K562 (cell line): ENCODE data around the gene MANEAL. TPM values are rescaled to one million over a fixed set of nuclear protein-coding genes. Genes with fewer than 3 reads are reported as not detected.
A peak's percentile ranks its signal among the peaks of the same experiment; 100 is the strongest.

Experiments used
- BRD9 ChIP-seq: fragments of 450-650 bp; IDR thresholded peaks from 2 replicates; pipeline ENCODE4 v1.6.1; 2018; ENCODE audit warnings: low read depth; ENCODE audit not compliant: partially characterized antibody
- KLF16 ChIP-seq: IDR thresholded peaks from 2 replicates; pipeline ENCODE4 v1.6.1; 2016; ENCODE audit warnings: antibody characterized with exemption
- PPARD ChIP-seq: fragments of 250-450 bp; sonication (Bioruptor Pico); IDR thresholded peaks from 2 replicates; pipeline ENCODE4 v1.8.0; 2022; ENCODE audit warnings: inconsistent platforms, mild to moderate bottlenecking, moderate library complexity
- PRMT5 ChIP-seq: sonication (generic); formaldehyde crosslinking; IDR thresholded peaks from 2 replicates; pipeline ENCODE4 v1.5.0; 2020; ENCODE audit warnings: missing genetic modification reagents
- RUNX1 ChIP-seq: sonication (generic); IDR thresholded peaks from 2 replicates; pipeline ENCODE4 v1.6.1; 2016; ENCODE audit warnings: antibody characterized with exemption, low read depth
- TFAM ChIP-seq: fragments of 250-450 bp; sonication (Bioruptor Pico); conservative IDR thresholded peaks from 2 replicates; pipeline ENCODE4 v1.5.0; 2021; ENCODE audit warnings: mild to moderate bottlenecking, moderate library complexity
- ZEB2 ChIP-seq: fragments of 450-650 bp; IDR thresholded peaks from 2 replicates; pipeline ENCODE4 v1.6.1; 2016
- ZKSCAN1 ChIP-seq: fragments of 150-350 bp; IDR thresholded peaks from 2 replicates; pipeline ENCODE4 v1.6.1; 2016; ENCODE audit warnings: low read depth, low read length
- ZKSCAN8 ChIP-seq: fragments of 200-800 bp; sonication (Bioruptor generic); IDR thresholded peaks from 2 replicates; pipeline ENCODE4 v1.6.1; 2016; ENCODE audit warnings: missing genetic modification characterization, missing compliant biosample characterization
- ZNF12 ChIP-seq: sonication (generic); formaldehyde crosslinking; IDR thresholded peaks from 2 replicates; pipeline ENCODE4 v1.4.0; 2020; ENCODE audit warnings: mild to moderate bottlenecking, missing genetic modification reagents
- polyA plus RNA-seq, 8 experiments: library from polyadenylated mRNA; depleted of rRNA in 4 of 8; stranded (reverse) in 5 of 8; unstranded in 3 of 8; fragments of >200 nt; fragmentation: Nextera tagmentation in 2 of 8; fragmentation: Illumina TruSeq in 1 of 8; extraction: Ambion mirVana in 2 of 8; extraction: Trizol in 1 of 8; gene quantifications; 2 replicates each; pipeline versions ENCODE4 v1.2.1 to v1.2.3, GENCODE V29; 2011 to 2014; ENCODE audit warnings: inconsistent platforms in 1 of 8, missing spikeins in 1 of 8
- total RNA-seq, 7 experiments: library from RNA; depleted of rRNA in 6 of 7; stranded (reverse); fragments of >200 nt in 6 of 7; fragmentation: Illumina TruSeq in 2 of 7; extraction: Trizol in 2 of 7; gene quantifications; 2 replicates each; pipeline versions ENCODE4 v1.2.1 to v1.2.3, GENCODE V29; 2011 to 2021; ENCODE audit warnings: low replicate concordance in 1 of 7
- TF ChIP-seq, protein P1 (sequence below), 2 experiments: fragments of 450-650 bp; IDR thresholded peaks; 2 replicates each; pipeline ENCODE4 v1.6.1; 2016; ENCODE audit warnings: mild to moderate bottlenecking in 2 of 2, borderline replicate concordance in 1 of 2, low read depth in 1 of 2, moderate library complexity in 1 of 2
- TF ChIP-seq, protein P2 (sequence below), 2 experiments: fragments of 250-450 bp in 1 of 2; fragments of 450-650 bp in 1 of 2; sonication (Bioruptor Pico) in 1 of 2; IDR thresholded peaks; 2 replicates each; pipeline versions ENCODE4 v1.6.1 to v1.8.0; 2016 to 2021; ENCODE audit warnings: mild to moderate bottlenecking in 2 of 2, moderate library complexity in 2 of 2, missing compliant biosample characterization in 1 of 2, missing genetic modification characterization in 1 of 2
- TF ChIP-seq, protein P3 (sequence below): fragments of 250-450 bp; sonication (Bioruptor Pico); IDR thresholded peaks from 2 replicates; pipeline ENCODE4 v1.9.0; 2021; ENCODE audit warnings: mild to moderate bottlenecking, inconsistent platforms
- TF ChIP-seq, protein P4 (sequence below): fragments of 200-800 bp; sonication (Bioruptor generic); IDR thresholded peaks from 2 replicates; pipeline ENCODE4 v1.6.1; 2017; ENCODE audit warnings: missing genetic modification characterization, missing compliant biosample characterization

MANEAL gene
- total and polyA plus RNA-seq, 9 of the 15 experiments (the other 6 are each of a cell fraction or from before 2014, with no cell fraction given) = 0.37 to 3.2 (median 1.2) TPM

DNA sequence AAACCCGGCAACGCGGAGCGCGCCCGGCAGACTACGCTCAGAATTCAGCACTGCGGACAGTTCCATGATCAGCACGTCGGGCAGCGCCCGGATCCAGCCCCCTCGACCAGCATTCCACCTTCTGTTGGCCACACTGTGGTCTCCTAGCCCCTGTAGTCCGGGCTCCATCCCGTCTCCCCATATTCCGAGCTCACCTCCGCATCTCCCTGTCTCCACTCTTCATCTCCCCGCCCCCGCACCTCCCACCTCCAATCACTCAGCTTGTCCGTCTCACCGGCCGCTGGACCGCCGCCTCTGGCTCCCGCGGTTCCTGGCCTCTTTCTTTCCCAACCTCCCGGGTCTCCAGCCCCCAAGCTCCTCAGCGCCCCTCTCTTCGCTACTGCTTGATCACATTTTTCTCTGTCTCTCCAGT is 29.2 kb upstream of the MANEAL start (continued):
- TF ChIP-seq, protein P1, sequence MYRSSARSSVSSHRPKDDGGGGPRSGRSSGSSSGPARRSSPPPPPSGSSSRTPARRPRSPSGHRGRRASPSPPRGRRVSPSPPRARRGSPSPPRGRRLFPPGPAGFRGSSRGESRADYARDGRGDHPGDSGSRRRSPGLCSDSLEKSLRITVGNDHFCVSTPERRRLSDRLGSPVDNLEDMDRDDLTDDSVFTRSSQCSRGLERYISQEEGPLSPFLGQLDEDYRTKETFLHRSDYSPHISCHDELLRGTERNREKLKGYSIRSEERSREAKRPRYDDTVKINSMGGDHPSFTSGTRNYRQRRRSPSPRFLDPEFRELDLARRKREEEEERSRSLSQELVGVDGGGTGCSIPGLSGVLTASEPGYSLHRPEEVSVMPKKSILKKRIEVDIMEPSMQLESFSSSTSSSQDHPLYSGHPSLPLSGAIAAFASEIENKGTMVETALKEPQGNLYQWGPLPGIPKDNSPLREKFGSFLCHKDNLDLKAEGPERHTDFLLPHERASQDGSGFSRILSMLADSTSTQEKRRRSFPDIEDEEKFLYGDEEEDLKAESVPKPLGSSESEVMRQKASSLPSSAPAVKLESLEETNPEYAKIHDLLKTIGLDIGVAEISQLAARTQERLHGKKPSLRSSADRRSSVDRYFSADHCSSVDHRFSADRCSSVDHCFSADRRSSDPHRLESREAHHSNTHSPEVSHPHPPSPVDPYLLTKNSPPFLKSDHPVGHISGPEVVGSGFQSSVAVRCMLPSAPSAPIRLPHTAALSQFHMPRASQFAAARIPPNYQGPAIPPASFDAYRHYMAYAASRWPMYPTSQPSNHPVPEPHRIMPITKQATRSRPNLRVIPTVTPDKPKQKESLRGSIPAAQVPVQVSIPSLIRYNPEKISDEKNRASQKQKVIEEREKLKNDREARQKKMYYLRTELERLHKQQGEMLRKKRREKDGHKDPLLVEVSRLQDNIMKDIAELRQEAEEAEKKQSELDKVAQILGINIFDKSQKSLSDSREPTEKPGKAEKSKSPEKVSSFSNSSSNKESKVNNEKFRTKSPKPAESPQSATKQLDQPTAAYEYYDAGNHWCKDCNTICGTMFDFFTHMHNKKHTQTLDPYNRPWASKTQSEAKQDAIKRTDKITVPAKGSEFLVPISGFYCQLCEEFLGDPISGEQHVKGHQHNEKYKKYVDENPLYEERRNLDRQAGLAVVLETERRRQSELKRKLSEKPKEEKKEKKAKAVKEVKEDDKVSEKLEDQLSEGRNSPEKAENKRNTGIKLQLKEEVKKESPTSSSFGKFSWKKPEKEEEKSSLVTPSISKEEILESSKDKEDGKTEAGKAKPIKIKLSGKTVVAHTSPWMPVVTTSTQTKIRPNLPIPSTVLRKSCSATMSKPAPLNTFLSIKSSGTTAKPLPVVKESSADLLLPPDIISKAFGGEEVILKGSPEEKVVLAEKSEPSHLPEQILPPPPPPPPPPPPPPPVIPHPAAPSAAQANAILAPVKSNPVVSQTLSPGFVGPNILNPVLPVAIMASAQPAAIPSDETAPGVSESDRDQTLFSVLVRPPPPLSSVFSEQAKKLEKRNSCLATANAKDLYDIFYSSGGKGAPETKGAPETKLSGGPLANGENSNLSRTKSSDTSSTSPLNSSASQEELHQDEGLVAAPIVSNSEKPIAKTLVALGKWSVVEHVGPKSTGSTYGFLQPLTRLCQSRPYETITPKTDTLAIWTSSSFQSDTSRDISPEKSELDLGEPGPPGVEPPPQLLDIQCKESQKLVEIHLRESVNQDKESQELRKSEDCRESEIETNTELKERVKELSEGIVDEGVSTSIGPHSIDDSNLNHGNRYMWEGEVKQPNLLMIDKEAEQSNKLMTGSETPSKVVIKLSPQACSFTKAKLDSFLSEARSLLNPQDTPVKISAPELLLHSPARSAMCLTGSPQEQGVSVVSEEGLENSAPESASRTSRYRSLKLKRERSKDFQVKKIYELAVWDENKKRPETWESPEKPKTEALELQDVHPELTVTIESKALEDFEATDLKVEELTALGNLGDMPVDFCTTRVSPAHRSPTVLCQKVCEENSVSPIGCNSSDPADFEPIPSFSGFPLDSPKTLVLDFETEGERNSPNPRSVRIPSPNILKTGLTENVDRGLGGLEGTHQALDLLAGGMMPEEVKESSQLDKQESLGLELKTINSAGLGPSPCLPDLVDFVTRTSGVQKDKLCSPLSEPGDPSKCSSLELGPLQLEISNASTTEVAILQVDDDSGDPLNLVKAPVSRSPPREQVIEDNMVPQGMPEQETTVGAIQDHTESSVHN (IDR thresholded peaks at IDR 0.05; ENCODE audit: borderline replicate concordance in 1 of 2, low read depth in 1 of 2) = no peak
- TF ChIP-seq BRD9 (no peak), ZKSCAN8 (CRISPR knock-in tag) (no peak), ZNF12 (peak; percentile 94), ZEB2 (no peak), RUNX1 (no peak), KLF16 (no peak), ZKSCAN1 (no peak), PRMT5 (CRISPR knock-in tag) (peak; percentile 99), TFAM (CRISPR knock-in tag) (no peak), PPARD (CRISPR knock-in tag) (no peak)
- TF ChIP-seq, protein P2, sequence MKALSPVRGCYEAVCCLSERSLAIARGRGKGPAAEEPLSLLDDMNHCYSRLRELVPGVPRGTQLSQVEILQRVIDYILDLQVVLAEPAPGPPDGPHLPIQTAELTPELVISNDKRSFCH (CRISPR knock-in tag; IDR thresholded peaks at IDR 0.05) = no peak
- TF ChIP-seq, protein P2 (tag; IDR thresholded peaks at IDR 0.05) = no peak
- TF ChIP-seq, protein P3, sequence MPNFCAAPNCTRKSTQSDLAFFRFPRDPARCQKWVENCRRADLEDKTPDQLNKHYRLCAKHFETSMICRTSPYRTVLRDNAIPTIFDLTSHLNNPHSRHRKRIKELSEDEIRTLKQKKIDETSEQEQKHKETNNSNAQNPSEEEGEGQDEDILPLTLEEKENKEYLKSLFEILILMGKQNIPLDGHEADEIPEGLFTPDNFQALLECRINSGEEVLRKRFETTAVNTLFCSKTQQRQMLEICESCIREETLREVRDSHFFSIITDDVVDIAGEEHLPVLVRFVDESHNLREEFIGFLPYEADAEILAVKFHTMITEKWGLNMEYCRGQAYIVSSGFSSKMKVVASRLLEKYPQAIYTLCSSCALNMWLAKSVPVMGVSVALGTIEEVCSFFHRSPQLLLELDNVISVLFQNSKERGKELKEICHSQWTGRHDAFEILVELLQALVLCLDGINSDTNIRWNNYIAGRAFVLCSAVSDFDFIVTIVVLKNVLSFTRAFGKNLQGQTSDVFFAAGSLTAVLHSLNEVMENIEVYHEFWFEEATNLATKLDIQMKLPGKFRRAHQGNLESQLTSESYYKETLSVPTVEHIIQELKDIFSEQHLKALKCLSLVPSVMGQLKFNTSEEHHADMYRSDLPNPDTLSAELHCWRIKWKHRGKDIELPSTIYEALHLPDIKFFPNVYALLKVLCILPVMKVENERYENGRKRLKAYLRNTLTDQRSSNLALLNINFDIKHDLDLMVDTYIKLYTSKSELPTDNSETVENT (CRISPR knock-in tag) = no peak
- TF ChIP-seq, protein P4, sequence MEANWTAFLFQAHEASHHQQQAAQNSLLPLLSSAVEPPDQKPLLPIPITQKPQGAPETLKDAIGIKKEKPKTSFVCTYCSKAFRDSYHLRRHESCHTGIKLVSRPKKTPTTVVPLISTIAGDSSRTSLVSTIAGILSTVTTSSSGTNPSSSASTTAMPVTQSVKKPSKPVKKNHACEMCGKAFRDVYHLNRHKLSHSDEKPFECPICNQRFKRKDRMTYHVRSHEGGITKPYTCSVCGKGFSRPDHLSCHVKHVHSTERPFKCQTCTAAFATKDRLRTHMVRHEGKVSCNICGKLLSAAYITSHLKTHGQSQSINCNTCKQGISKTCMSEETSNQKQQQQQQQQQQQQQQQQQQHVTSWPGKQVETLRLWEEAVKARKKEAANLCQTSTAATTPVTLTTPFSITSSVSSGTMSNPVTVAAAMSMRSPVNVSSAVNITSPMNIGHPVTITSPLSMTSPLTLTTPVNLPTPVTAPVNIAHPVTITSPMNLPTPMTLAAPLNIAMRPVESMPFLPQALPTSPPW (CRISPR knock-in tag) = peak; percentile 56; the same call in 1 of the 2 replicates
